AG10803 (cell line): ENCODE results near the gene METAP1D.

Experiments used
- DNase-seq: peaks from one replicate; pipeline ENCODE4 v3.0.0; 2010; ENCODE audit warnings: low read depth
- H3K4me3 ChIP-seq: 2 replicates; pipeline ENCODE4 v1.5.1; 2011; ENCODE audit warnings: mild to moderate bottlenecking, low read length, control low read depth
- CTCF ChIP-seq: conservative IDR thresholded peaks from 2 replicates; pipeline ENCODE4 v1.5.1; 2011; ENCODE audit warnings: mild to moderate bottlenecking, low read length, control low read depth, inconsistent platforms

The METAP1D gene

GRCh38 chr2:172101821-172102390, 102.2 kb downstream of the METAP1D start:
- no peak for DNase-seq
- peak overlapping the region; percentile 84 for H3K4me3 ChIP-seq
- TF ChIP-seq CTCF: no peak

- H3K4me3 ChIP-seq: peak within 1 kb of the TSS; percentile 84
- TF ChIP-seq CTCF: no peak
- DNase-seq: peak; percentile 86
Observed at GRCh38 chr2:172102391-172103359, 102.9 kb downstream of the METAP1D start, which contains the start of gene DLX2. Gene DLX2 (minus strand): TSS chr2:172102900. CDS start chr2:172102538, 362 bp downstream.

- H3K4me3 ChIP-seq: peak overlapping the region; percentile 84
- peak; percentile 84 for TF ChIP-seq CTCF
- DNase-seq: peak; percentile 86
Observed at GRCh38 chr2:172103471-172104272, 103.9 kb downstream of the METAP1D start.

GRCh38 chr2:172105471-172106107, 105.8 kb downstream of the METAP1D start:
- DNase-seq: no peak
- peak overlapping the region; percentile 69 for H3K4me3 ChIP-seq

GRCh38 chr2:172106108-172106961, 106.6 kb downstream of the METAP1D start:
- peak; percentile 60 for TF ChIP-seq CTCF
- DNase-seq: peak; percentile 59
- H3K4me3 ChIP-seq: peak overlapping the region; percentile 69

More at GRCh38 chr2:172105471-172106107, 105.8 kb downstream of the METAP1D start:
- no peak for TF ChIP-seq CTCF
